GM23338 (cell line): Measurements from ENCODE around the gene ODAD3. TPM values are rescaled to one million over a fixed set of nuclear protein-coding genes. Genes with fewer than 3 reads are reported as not detected.

Experiments
- ATAC-seq: fragments of 200-7000 bp; cut with Tn5 transposase; 3 replicates; pipeline ENCODE4 v1.9.1; 2020
- DNase-seq: peaks from one replicate; pipeline ENCODE4 v3.0.0-alpha.2; 2015; ENCODE audit warnings: low spot score
- H2AFZ ChIP-seq: fragments of 200-600 bp; sonication (generic); 2 replicates; pipeline ENCODE4 v1.8.0; 2016; ENCODE audit warnings: antibody characterized with exemption, mild to moderate bottlenecking, moderate library complexity
- H3F3A ChIP-seq: fragments of 200-600 bp; sonication (generic); replicated peaks from 2 replicates; pipeline ENCODE4 v1.8.0; 2017; ENCODE audit warnings: antibody characterized with exemption, mixed run types, low read depth
- H3K27ac ChIP-seq: fragments of 200-600 bp; sonication (generic); 2 replicates; pipeline ENCODE4 v1.6.1; 2016; ENCODE audit warnings: low read depth
- H3K27me3 ChIP-seq: fragments of 200-600 bp; sonication (generic); 2 replicates; pipeline ENCODE4 v1.8.0; 2016; ENCODE audit warnings: mild to moderate bottlenecking, mixed run types, moderate library complexity; ENCODE audit not compliant: insufficient read depth
- H3K36me3 ChIP-seq: fragments of 200-600 bp; sonication (generic); 2 replicates; pipeline ENCODE4 v1.8.0; 2016; ENCODE audit warnings: mild to moderate bottlenecking; ENCODE audit not compliant: insufficient read depth
- H3K4me1 ChIP-seq: fragments of 200-600 bp; sonication (generic); 2 replicates; pipeline ENCODE4 v1.8.0; 2016; ENCODE audit warnings: mild to moderate bottlenecking, moderate library complexity; ENCODE audit not compliant: insufficient read depth
- H3K4me2 ChIP-seq: fragments of 200-600 bp; sonication (generic); 2 replicates; pipeline ENCODE4 v1.7.1; 2017; ENCODE audit warnings: mixed run types
- H3K4me3 ChIP-seq: fragments of 200-600 bp; sonication (generic); 2 replicates; pipeline ENCODE4 v1.6.1; 2016; ENCODE audit warnings: mixed run types
- H3K79me2 ChIP-seq: fragments of 200-600 bp; sonication (generic); replicated peaks from 2 replicates; pipeline ENCODE4 v1.8.0; 2017; ENCODE audit warnings: mild to moderate bottlenecking; ENCODE audit not compliant: insufficient read depth
- H3K9me2 ChIP-seq: fragments of 200-600 bp; sonication (generic); 2 replicates; pipeline ENCODE4 v1.8.0; 2017; ENCODE audit not compliant: insufficient read depth
- H4K20me1 ChIP-seq: fragments of 200-600 bp; sonication (generic); replicated peaks from 2 replicates; pipeline ENCODE4 v1.8.0; 2017; ENCODE audit warnings: mild to moderate bottlenecking; ENCODE audit not compliant: insufficient read depth
- H3K27ac Mint-ChIP-seq: 2 replicates; pipeline ENCODE4 v1.8.0; 2020; ENCODE audit warnings: inconsistent platforms, mild to moderate bottlenecking, moderate library complexity, mixed read lengths
- H3K27me3 Mint-ChIP-seq: 3 replicates; pipeline ENCODE4 v1.8.0; 2022; ENCODE audit warnings: low read depth, mild to moderate bottlenecking, moderate library complexity, mixed read lengths, inconsistent platforms; ENCODE audit not compliant: insufficient read depth, poor library complexity
- H3K36me3 Mint-ChIP-seq: 3 replicates; pipeline ENCODE4 v1.8.0; 2021; ENCODE audit warnings: low read depth, mild to moderate bottlenecking, inconsistent platforms, moderate library complexity, mixed read lengths
- H3K4me1 Mint-ChIP-seq: 3 replicates; pipeline ENCODE4 v1.8.0; 2020; ENCODE audit warnings: mild to moderate bottlenecking, inconsistent platforms, mixed read lengths
- H3K4me3 Mint-ChIP-seq: 3 replicates; pipeline ENCODE4 v1.8.0; 2021; ENCODE audit warnings: moderate library complexity, mild to moderate bottlenecking, inconsistent platforms, mixed read lengths
- H3K9me3 Mint-ChIP-seq: 3 replicates; pipeline ENCODE4 v1.8.0; 2020; ENCODE audit warnings: moderate library complexity, mild to moderate bottlenecking, inconsistent platforms, mixed read lengths
- POLR2AphosphoS5 ChIP-seq: IDR thresholded peaks from 2 replicates; pipeline ENCODE4 v1.6.1; 2016; ENCODE audit warnings: antibody characterized with exemption, low read depth
- REST ChIP-seq: IDR thresholded peaks from one replicate; pipeline ENCODE4 v1.6.1; 2018; ENCODE audit warnings: antibody characterized with exemption; ENCODE audit not compliant: unreplicated experiment
- ZNF331 ChIP-seq: fragments of 250-450 bp; sonication (Bioruptor Pico); IDR thresholded peaks from 2 replicates; pipeline ENCODE4 v1.5.0; 2020; ENCODE audit warnings: low read depth, mild to moderate bottlenecking, moderate library complexity
- ZNF462 ChIP-seq: fragments of 250-450 bp; sonication (Bioruptor Pico); IDR thresholded peaks from 2 replicates; pipeline ENCODE4 v1.5.0; 2020; ENCODE audit warnings: mild to moderate bottlenecking, moderate library complexity
- polyA plus RNA-seq: library from polyadenylated mRNA; unstranded; fragments of >200 nt; fragmentation: Nextera tagmentation; extraction: Ambion mirVana; gene quantifications from 2 replicates; pipeline ENCODE4 v1.2.1, GENCODE V29; 2016
- total RNA-seq: library from RNA; depleted of rRNA; stranded (reverse); fragments of >200 nt; shearing (Covaris generic); gene quantifications from 2 replicates; pipeline ENCODE4 v1.2.3, GENCODE V29; 2014

ODAD3 gene
- total and polyA plus RNA-seq, 2 experiments from 2014 or later, result 1.5 to 6.1 TPM

GRCh38 chr19:11421371-11422098 lies 13.4 kb downstream of the ODAD3 start:
- H3K4me1 ChIP-seq, result peaks cover 33% of the 10 kb centered on the region
- peak overlapping the region; percentile 92 for H2AFZ ChIP-seq
- H4K20me1 ChIP-seq, result no peaks in the 10 kb centered on the region
- Mint-ChIP-seq H3K36me3 (peaks cover 1% of the 10 kb centered on the region; the same call in 1 of the 3 replicates), H3K27ac (peak overlapping the region; percentile 93), H3K4me1 (peaks cover 19% of the 10 kb centered on the region), H3K4me3 (peak overlapping the region; percentile 82), H3K9me3 (peaks cover 2% of the 10 kb centered on the region; the same call in 1 of the 3 replicates), H3K27me3 (peaks cover 47% of the 10 kb centered on the region)
- H3K4me2 ChIP-seq, result peak overlapping the region; percentile 100
- no peaks in the 10 kb centered on the region for H3K36me3 ChIP-seq
- H3K27ac ChIP-seq, result peak overlapping the region; percentile 63; the same call in 1 of the 2 replicates
- H3K79me2 ChIP-seq, result no peaks in the 10 kb centered on the region
- DNase-seq, result peak; percentile 94
- peaks cover 23% of the 10 kb centered on the region for H3F3A ChIP-seq
- no peaks in the 10 kb centered on the region for H3K9me2 ChIP-seq
- peaks cover 45% of the 10 kb centered on the region for H3K27me3 ChIP-seq
- peak overlapping the region; percentile 90 for H3K4me3 ChIP-seq
- peak; percentile 20 for ATAC-seq
- TF ChIP-seq REST (no peak), ZNF462 (CRISPR knock-in tag) (no peak), ZNF331 (CRISPR knock-in tag) (no peak), POLR2AphosphoS5 (peak; percentile 48)
